D721Med (cell line): Measurements from ENCODE around the gene EDDM3A.
"Not testable (repeated sequence)": the region's sequence is repeated elsewhere in the genome, so short reads cannot be mapped to it uniquely, and the experiment has no call there.

ENCODE experiments used
- DNase-seq: peaks from one replicate; pipeline ENCODE4 v3.0.0; 2011; ENCODE audit warnings: low spot score; ENCODE audit not compliant: insufficient read length
- FAIRE-seq: peaks from 2 replicates; lab custom pipeline; 2011; peaks lifted over from hg19 to GRCh38; lab: Jason Lieb, UNC
- CTCF ChIP-seq: IDR thresholded peaks from 2 replicates; pipeline ENCODE4 v1.5.1; 2012; ENCODE audit warnings: mild to moderate bottlenecking, control low read depth; ENCODE audit not compliant: insufficient read depth; ENCODE audit errors: missing control alignments

Gene EDDM3A

GRCh38 chr14:20745571-20746358 lies at the start of gene EDDM3A:
TSS of gene EDDM3A (plus strand) at chr14:20745887. CDS start at chr14:20747581, 1,694 bp downstream.
- FAIRE-seq = no peak
- TF ChIP-seq CTCF = no peak
- DNase-seq = no peak

- no peak for TF ChIP-seq CTCF
- FAIRE-seq = no peak
- no peak for DNase-seq
Measured at GRCh38 chr14:20696764-20697163, 48.9 kb upstream of the EDDM3A start.

- peak; percentile 78 for TF ChIP-seq CTCF
- DNase-seq (no peak), FAIRE-seq (no peak)
Measured at GRCh38 chr14:20697273-20698017, 48.2 kb upstream of the EDDM3A start.

- DNase-seq = no peak
- TF ChIP-seq CTCF = no peak
- no peak for FAIRE-seq
Measured at GRCh38 chr14:20698018-20698329, 47.7 kb upstream of the EDDM3A start.

GRCh38 chr14:20698934-20699333 lies 46.8 kb upstream of the EDDM3A start:
- TF ChIP-seq CTCF = no peak
- FAIRE-seq (no peak), DNase-seq (no peak)

- FAIRE-seq = no peak
- no peak for DNase-seq
- no peak for TF ChIP-seq CTCF
Measured at GRCh38 chr14:20699931-20700330, 45.8 kb upstream of the EDDM3A start.

GRCh38 chr14:20700965-20701364 lies 44.7 kb upstream of the EDDM3A start:
- not testable (repeated sequence) for FAIRE-seq, DNase-seq
